Memory B cell (primary cell): ENCODE data around the gene IRAK1.
"Not testable (repeated sequence)": the region's sequence is repeated elsewhere in the genome, so short reads cannot be mapped to it uniquely, and the experiment has no call there.

Experiments
- ATAC-seq: fragments of 150-1000 bp; cut with Tn5 transposase; 2 replicates; pipeline ENCODE4 v1.10.0; 2021; ENCODE audit warnings: low read depth, mild to moderate bottlenecking, moderate library complexity
- DNase-seq, 2 donors: peaks; one replicate each; pipeline ENCODE4 v3.0.0; 2022; ENCODE audit warnings: low spot score in 2 of 2
- H3K27ac Mint-ChIP-seq: one replicate; pipeline ENCODE4 v1.8.0; 2022; ENCODE audit warnings: mild to moderate bottlenecking, moderate library complexity, mixed read lengths
- H3K27me3 Mint-ChIP-seq: one replicate; pipeline ENCODE4 v1.8.0; 2022; ENCODE audit warnings: mixed read lengths
- H3K36me3 Mint-ChIP-seq: one replicate; pipeline ENCODE4 v1.8.0; 2022; ENCODE audit warnings: mild to moderate bottlenecking, mixed read lengths
- H3K4me1 Mint-ChIP-seq: one replicate; pipeline ENCODE4 v1.8.0; 2022; ENCODE audit warnings: mixed read lengths
- H3K4me3 Mint-ChIP-seq: one replicate; pipeline ENCODE4 v1.8.0; 2022; ENCODE audit warnings: mild to moderate bottlenecking, moderate library complexity, mixed read lengths
- H3K9me3 Mint-ChIP-seq: one replicate; pipeline ENCODE4 v1.8.0; 2022; ENCODE audit warnings: mixed read lengths

IRAK1 gene

GRCh38 chrX:154010330-154011087 is 9.2 kb downstream of the IRAK1 start:
- peaks cover 5% of the 10 kb centered on the region for H3K36me3 Mint-ChIP-seq
- H3K4me3 Mint-ChIP-seq: no peak overlapping the region
- H3K9me3 Mint-ChIP-seq: no peaks in the 10 kb centered on the region
- H3K27me3 Mint-ChIP-seq: no peaks in the 10 kb centered on the region
- DNase-seq (no peak), ATAC-seq (no peak)
- peaks cover 14% of the 10 kb centered on the region for H3K4me1 Mint-ChIP-seq
- no peak overlapping the region for H3K27ac Mint-ChIP-seq

- DNase-seq (no peak), ATAC-seq (no peak)
- Mint-ChIP-seq H3K9me3 (no peaks in the 10 kb centered on the region), H3K27me3 (no peaks in the 10 kb centered on the region), H3K36me3 (peaks cover 2% of the 10 kb centered on the region), H3K27ac (peak overlapping the region; percentile 95), H3K4me3 (peak overlapping the region; percentile 77), H3K4me1 (peaks cover 23% of the 10 kb centered on the region)
Observed at GRCh38 chrX:154008521-154008920, 11.2 kb downstream of the IRAK1 start.

GRCh38 chrX:154006947-154007346 is 12.8 kb downstream of the IRAK1 start:
- Mint-ChIP-seq H3K27ac (no peak overlapping the region), H3K36me3 (peaks cover 2% of the 10 kb centered on the region), H3K9me3 (no peaks in the 10 kb centered on the region), H3K4me1 (peaks cover 32% of the 10 kb centered on the region), H3K4me3 (no peak overlapping the region), H3K27me3 (no peaks in the 10 kb centered on the region)
- ATAC-seq (no peak), DNase-seq (no peak)

GRCh38 chrX:154004315-154004714 is 15.4 kb downstream of the IRAK1 start:
- Mint-ChIP-seq H3K27me3 (no peaks in the 10 kb centered on the region), H3K27ac (peak overlapping the region; percentile 94), H3K4me3 (peak overlapping the region; percentile 72), H3K4me1 (peaks cover 34% of the 10 kb centered on the region), H3K36me3 (peaks cover 2% of the 10 kb centered on the region), H3K9me3 (no peaks in the 10 kb centered on the region)
- DNase-seq (no peak), ATAC-seq (no peak)

- ATAC-seq (peak; percentile 67), DNase-seq (no peak)
- Mint-ChIP-seq H3K4me3 (peak overlapping the region; percentile 64), H3K36me3 (peaks cover 2% of the 10 kb centered on the region), H3K9me3 (no peaks in the 10 kb centered on the region), H3K27me3 (no peaks in the 10 kb centered on the region), H3K27ac (peak overlapping the region; percentile 94), H3K4me1 (peaks cover 25% of the 10 kb centered on the region)
Observed at GRCh38 chrX:154002215-154002719, 17.4 kb downstream of the IRAK1 start.

GRCh38 chrX:154000051-154000450 is 19.7 kb downstream of the IRAK1 start:
- Mint-ChIP-seq H3K9me3 (no peaks in the 10 kb centered on the region), H3K27me3 (no peaks in the 10 kb centered on the region), H3K36me3 (no peaks in the 10 kb centered on the region), H3K27ac (no peak overlapping the region), H3K4me3 (no peak overlapping the region), H3K4me1 (peaks cover 21% of the 10 kb centered on the region)
- ATAC-seq (no peak), DNase-seq (no peak)

GRCh38 chrX:153999359-154000037 is 20.2 kb downstream of the IRAK1 start:
- no peak for ATAC-seq
- H3K27ac Mint-ChIP-seq: no peak overlapping the region
- no peaks in the 10 kb centered on the region for H3K9me3 Mint-ChIP-seq

GRCh38 chrX:153995504-153995903 is 24.2 kb downstream of the IRAK1 start:
- H3K36me3 Mint-ChIP-seq: no peaks in the 10 kb centered on the region
- ATAC-seq: no peak
- H3K27ac Mint-ChIP-seq: no peak overlapping the region
- peaks cover 4% of the 10 kb centered on the region for H3K4me1 Mint-ChIP-seq
- H3K4me3 Mint-ChIP-seq: no peak overlapping the region
- no peak for DNase-seq
- H3K9me3 Mint-ChIP-seq: no peaks in the 10 kb centered on the region
- no peaks in the 10 kb centered on the region for H3K27me3 Mint-ChIP-seq

More at GRCh38 chrX:153999359-154000037, 20.2 kb downstream of the IRAK1 start:
- Mint-ChIP-seq H3K4me3 (no peak overlapping the region), H3K27me3 (no peaks in the 10 kb centered on the region), H3K36me3 (no peaks in the 10 kb centered on the region), H3K4me1 (peaks cover 19% of the 10 kb centered on the region)
- no peak for DNase-seq

- not testable (repeated sequence) for H3K27ac Mint-ChIP-seq, H3K27me3 Mint-ChIP-seq, ATAC-seq
Observed at GRCh38 chrX:153994398-153994797, 25.3 kb downstream of the IRAK1 start.

GRCh38 chrX:153993978-153994377 is 25.7 kb downstream of the IRAK1 start:
- Mint-ChIP-seq H3K9me3 (no peaks in the 10 kb centered on the region), H3K4me1 (peaks cover 4% of the 10 kb centered on the region), H3K4me3 (no peak overlapping the region), H3K27me3 (no peaks in the 10 kb centered on the region), H3K27ac (no peak overlapping the region), H3K36me3 (no peaks in the 10 kb centered on the region)
- DNase-seq: no peak
- no peak for ATAC-seq

More at GRCh38 chrX:153994398-153994797, 25.3 kb downstream of the IRAK1 start:
- not testable (repeated sequence) for H3K4me3 Mint-ChIP-seq, DNase-seq, H3K4me1 Mint-ChIP-seq, H3K9me3 Mint-ChIP-seq, H3K36me3 Mint-ChIP-seq

GRCh38 chrX:153993079-153993478 is 26.6 kb downstream of the IRAK1 start:
- ATAC-seq: no peak
- no peak overlapping the region for H3K4me3 Mint-ChIP-seq
- no peak for DNase-seq
- no peaks in the 10 kb centered on the region for H3K27me3 Mint-ChIP-seq
- peaks cover 4% of the 10 kb centered on the region for H3K4me1 Mint-ChIP-seq
- H3K27ac Mint-ChIP-seq: no peak overlapping the region
- H3K36me3 Mint-ChIP-seq: no peaks in the 10 kb centered on the region
- no peaks in the 10 kb centered on the region for H3K9me3 Mint-ChIP-seq

- no peaks in the 10 kb centered on the region for H3K9me3 Mint-ChIP-seq
- no peaks in the 10 kb centered on the region for H3K36me3 Mint-ChIP-seq
- H3K27me3 Mint-ChIP-seq: no peaks in the 10 kb centered on the region
- no peak overlapping the region for H3K27ac Mint-ChIP-seq
- H3K4me1 Mint-ChIP-seq: peaks cover 4% of the 10 kb centered on the region
- no peak for ATAC-seq
- no peak for DNase-seq
- no peak overlapping the region for H3K4me3 Mint-ChIP-seq
Observed at GRCh38 chrX:153992180-153992579, 27.5 kb downstream of the IRAK1 start.

GRCh38 chrX:153991013-153991580 is 28.6 kb downstream of the IRAK1 start:
- Mint-ChIP-seq H3K27ac (no peak overlapping the region), H3K4me1 (peaks cover 4% of the 10 kb centered on the region), H3K9me3 (no peaks in the 10 kb centered on the region), H3K4me3 (no peak overlapping the region), H3K27me3 (no peaks in the 10 kb centered on the region), H3K36me3 (no peaks in the 10 kb centered on the region)
- no peak for DNase-seq
- no peak for ATAC-seq

- Mint-ChIP-seq H3K9me3 (no peaks in the 10 kb centered on the region), H3K27ac (no peak overlapping the region), H3K4me3 (no peak overlapping the region), H3K27me3 (no peaks in the 10 kb centered on the region), H3K36me3 (no peaks in the 10 kb centered on the region), H3K4me1 (peaks cover 4% of the 10 kb centered on the region)
- ATAC-seq (no peak), DNase-seq (no peak)
Observed at GRCh38 chrX:153989973-153990655, 29.6 kb downstream of the IRAK1 start.
